Measurements from ENCODE around the gene ARL4C. TPM values are rescaled to one million over a fixed set of nuclear protein-coding genes. Genes with fewer than 3 reads are reported as not detected.
"Not testable (repeated sequence)": the region's sequence is repeated elsewhere in the genome, so short reads cannot be mapped to it uniquely, and the experiment has no call there.

The ARL4C gene
- total RNA-seq, 1 donor from 2014 or later: 1.7 TPM

DNA sequence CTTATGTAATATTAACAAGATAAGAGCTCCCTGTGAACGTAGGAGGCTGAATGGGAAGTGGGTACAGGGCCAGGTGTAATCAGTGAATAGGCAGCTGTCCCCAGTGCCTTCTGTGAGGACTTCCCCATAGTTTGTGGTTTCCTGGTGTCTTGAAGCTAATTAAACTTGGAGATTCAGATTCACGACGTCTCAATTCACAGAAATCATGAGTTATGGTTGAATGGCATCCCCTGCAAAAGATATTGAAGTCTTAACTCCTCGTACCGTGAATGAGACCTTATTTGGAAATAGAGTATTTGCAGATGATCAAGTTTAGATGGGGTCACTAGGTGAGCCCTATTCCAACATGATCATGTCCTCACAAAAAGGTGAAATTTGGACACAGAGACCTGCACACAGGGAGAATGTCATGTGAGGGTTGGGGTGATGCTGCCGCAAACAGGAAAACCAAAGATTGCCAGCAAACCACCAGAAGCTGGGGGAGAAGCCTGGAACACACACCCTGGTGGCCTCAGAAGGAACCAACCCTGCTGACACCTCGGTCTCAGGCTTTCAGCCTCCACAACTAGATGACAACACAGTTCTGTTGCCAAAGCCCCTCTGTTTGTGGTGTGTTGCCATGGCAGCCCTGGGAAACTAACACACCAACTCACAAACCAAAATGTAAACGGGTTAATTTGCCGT is 13.2 kb downstream of the ARL4C start:
- no peak for DNase-seq (ENCODE audit: low spot score)
- intact Hi-C loops (cut with DNase I): no loop called here

DNA sequence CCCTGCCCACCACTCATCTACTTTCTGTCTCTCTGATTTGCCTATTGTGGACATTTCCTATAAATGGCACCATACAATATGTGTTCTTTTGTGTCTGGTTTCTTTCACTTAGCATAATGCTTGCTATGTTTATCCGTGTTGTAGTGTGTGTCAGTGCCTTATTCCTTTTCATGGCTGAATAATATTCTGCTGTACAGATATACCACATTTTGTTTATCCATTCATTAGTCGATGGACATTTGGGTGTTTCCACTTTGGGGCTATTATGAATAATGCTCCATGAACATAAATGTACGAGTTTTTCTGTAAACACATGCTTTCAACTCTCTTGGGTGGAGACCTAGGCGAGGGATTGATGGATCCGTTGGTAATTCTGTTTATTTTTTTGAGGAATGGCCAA is 15.6 kb downstream of the ARL4C start:
- intact Hi-C loops (cut with DNase I): no loop called here
- DNase-seq (ENCODE audit: low spot score): no peak

GRCh38 chr2:234480337-234480736 is 16.5 kb downstream of the ARL4C start:
- DNase-seq (ENCODE audit: low spot score): no peak
- intact Hi-C loops (cut with DNase I): no loop called here

DNA sequence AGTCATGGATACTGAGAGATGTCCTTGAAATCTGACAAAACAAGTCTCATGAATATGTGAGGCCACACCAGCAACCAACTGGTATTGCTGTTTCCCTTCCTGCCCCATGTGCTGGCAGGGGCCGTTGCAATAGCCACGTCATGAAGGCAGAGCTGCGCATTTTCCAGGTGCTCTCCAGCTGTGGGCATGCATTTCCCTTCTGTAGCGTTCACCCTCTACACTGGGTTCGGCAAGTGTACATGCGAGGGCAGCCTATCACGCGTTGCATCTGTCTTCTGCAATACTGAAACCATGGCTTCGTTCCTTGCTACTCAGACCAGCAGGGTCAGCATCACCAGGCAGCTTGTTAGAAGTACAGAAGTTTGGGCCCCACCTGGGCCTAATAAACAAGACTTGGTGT is 17.4 kb downstream of the ARL4C start:
- DNase-seq (ENCODE audit: low spot score): no peak
- intact Hi-C loops (cut with DNase I): no loop called here

- intact Hi-C loops (cut with DNase I): no loop called here
- no peak for DNase-seq (ENCODE audit: low spot score)
These were observed 18.6 kb downstream of the ARL4C start for GRCh38 chr2:234478121-234478858.

DNA sequence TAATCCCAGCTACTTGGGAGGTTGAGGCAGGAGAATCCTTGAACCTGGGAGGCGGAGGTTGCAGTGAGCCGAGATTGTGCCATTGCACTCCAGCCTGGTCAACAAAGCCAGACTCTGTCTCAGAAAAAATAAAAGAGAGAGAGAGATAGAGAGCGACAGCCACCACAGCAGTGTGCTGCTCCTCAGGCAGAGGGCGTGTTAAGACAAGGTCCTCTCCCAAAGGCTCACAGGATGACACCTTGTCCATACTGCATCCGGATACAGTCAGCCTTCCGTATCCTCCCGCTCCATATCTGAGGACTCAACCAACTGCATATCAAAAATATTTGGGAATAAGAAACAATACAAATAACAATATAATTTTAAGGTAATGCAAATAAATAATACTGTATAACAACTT is 20.1 kb downstream of the ARL4C start:
- DNase-seq (ENCODE audit: low spot score): no peak
- intact Hi-C loops (cut with DNase I): no loop called here

DNA sequence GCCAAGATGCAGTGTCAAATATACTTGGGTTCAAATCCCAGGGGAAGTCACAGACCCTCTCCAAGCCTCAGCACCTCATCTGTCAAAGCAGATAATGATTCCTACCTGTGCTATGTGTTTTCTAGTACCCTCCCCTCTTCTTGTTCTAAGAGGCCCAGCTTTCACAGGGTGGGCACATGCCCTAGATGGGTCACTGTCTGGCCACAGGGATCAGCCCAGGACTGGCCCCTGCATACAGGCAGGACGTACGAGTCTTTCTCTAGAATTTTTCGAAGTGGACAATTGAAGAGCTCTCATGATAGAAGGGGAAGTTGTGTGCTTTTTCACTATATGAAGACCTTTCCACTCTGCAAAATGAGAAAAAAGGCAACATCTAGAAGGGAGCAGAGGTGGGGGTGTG is 22.2 kb downstream of the ARL4C start:
- no peak for DNase-seq (ENCODE audit: low spot score)
- intact Hi-C loops (cut with DNase I): no loop called here

DNA sequence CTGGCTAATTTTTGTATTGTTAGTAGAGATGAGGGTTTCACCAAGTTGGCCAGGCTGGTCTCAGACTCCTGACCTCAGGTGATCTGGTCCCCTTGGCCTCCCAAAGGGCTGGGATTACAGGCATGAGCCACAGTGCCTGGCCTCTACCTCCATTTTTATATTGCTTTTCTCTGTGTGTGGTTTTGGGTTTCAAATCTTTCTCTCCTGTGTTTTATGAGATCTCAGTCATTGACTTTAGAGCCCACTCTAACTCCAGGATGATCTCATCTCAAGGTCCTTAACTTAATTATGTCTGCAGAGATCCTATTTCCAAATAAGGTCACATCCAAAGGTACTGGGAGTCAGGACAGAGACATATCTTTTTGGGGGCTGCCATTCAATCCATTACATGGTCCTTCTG is 24.7 kb downstream of the ARL4C start:
- DNase-seq (ENCODE audit: low spot score): no peak
- intact Hi-C loops (cut with DNase I): no loop called here

DNA sequence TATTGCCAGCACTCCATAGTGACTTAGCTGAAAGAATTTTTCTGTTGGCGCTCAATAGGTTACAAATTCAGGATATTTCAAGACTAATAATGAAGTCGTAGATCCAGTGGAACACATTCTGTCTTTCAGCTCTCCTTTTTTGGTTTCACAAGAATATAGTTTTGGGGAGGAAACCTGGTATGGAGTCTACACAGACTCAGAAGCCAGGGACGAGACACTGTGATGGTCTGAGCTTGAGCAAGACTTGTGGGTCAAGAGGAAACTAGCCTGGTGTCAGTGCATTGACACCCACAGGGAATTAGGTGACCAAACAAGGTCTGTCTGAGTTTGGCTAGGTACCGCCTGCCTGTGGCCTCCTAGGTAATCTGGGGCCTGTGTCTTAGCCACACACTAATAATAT is 26.9 kb downstream of the ARL4C start:
- no peak for DNase-seq (ENCODE audit: low spot score)
- intact Hi-C loops (cut with DNase I): no loop called here

- intact Hi-C loops (cut with DNase I): no loop called here
- DNase-seq (ENCODE audit: low spot score): no peak
These were observed 27.5 kb downstream of the ARL4C start for GRCh38 chr2:234469251-234469845.

- DNase-seq (ENCODE audit: low spot score): no peak
- intact Hi-C loops (cut with DNase I): no loop called here
These were observed 28.4 kb downstream of the ARL4C start for GRCh38 chr2:234468503-234468902.

DNA sequence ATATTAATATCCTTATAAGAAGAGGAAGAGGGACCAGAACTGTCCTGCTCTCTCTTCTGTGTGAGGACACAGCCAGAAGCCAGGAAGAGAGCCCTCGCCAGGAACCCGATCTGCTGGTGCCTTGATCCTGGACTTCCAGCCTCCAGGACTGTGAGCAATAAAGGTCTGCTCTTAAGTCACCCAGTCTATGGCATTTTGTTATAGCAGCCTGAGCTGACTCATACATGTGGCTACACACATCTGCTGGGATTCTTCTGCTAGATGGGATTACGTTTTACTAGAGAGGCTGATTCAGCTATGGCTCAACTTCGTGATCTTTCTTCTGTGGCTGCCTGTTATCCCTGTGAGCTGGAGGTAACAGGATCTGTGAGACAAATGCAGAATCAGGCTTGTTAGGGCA is 29.6 kb downstream of the ARL4C start:
- DNase-seq (ENCODE audit: low spot score): no peak
- intact Hi-C loops (cut with DNase I): no loop called here

GRCh38 chr2:234464291-234464645 is 32.6 kb downstream of the ARL4C start:
- intact Hi-C loops (cut with DNase I): no loop called here
- DNase-seq (ENCODE audit: low spot score): no peak

- intact Hi-C loops (cut with DNase I): no loop called here
- no peak for DNase-seq (ENCODE audit: low spot score)
These were observed 33.1 kb downstream of the ARL4C start for GRCh38 chr2:234463626-234464290.

GRCh38 chr2:234462218-234462992 is 34.5 kb downstream of the ARL4C start:
- no peak for DNase-seq (ENCODE audit: low spot score)
- intact Hi-C loops (cut with DNase I): no loop called here

DNA sequence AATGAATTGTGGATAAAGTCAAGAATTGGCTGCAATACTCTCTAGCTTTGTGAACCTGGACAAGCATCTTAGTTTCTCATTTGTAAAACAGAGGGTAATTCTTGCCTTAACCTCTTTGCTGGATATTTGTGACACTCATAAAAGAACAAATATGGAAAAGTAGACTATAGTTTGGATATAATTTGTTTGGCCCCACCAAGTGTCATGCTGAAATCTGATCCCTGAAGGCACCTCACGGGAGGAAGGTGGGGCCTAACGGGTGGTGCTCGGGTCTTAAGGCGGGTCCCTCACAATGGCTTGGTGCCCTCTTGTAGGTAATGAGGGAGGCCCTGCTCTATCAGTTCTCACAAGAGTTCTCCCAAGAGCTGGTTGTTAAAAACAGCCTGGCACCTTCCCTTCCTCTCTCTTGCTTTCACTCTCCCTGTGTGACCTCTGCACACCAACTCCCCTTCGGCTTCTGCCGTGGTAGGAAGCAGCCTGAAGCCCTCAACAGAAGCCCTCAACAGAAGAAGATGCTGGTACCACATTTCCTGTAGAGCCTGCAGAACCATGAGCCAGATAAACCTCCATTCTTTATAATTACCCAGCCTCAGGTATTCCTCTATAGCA is 37.4 kb downstream of the ARL4C start:
- intact Hi-C loops (cut with DNase I): no loop called here
- peak; percentile 17 for DNase-seq (ENCODE audit: low spot score)

- DNase-seq (ENCODE audit: low spot score): peak; percentile 33
- intact Hi-C loops (cut with DNase I): no loop called here
These were observed 38.4 kb downstream of the ARL4C start for GRCh38 chr2:234458466-234458865.

- no peak for DNase-seq (ENCODE audit: low spot score)
- intact Hi-C loops (cut with DNase I): no loop called here
These were observed 39.5 kb downstream of the ARL4C start for GRCh38 chr2:234457421-234457820.

DNA sequence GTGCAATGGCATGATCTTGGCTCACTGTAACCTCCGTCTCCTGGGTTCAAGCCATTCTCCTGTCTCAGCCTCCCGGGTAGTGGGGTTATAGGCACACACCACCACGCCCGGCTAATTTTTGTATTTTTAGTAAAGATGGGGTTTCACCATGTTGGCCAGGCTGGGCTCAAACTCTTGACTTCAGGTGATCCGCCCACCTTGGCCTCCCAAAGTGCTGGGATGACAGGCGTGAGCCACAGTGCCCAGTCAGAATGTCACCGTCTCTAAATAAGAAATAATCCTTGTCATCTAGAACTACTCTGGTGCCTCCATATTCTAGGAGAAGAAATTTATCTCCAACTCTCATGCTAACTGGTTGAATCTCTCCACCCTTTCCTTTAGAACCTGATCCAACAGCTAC is 41.6 kb downstream of the ARL4C start:
- intact Hi-C loops (cut with DNase I); DNase-seq (ENCODE audit: low spot score): not testable (repeated sequence)
